K562 (cell line): ENCODE data around the gene CSNK1G1. TPM values are rescaled to one million over a fixed set of nuclear protein-coding genes. Genes with fewer than 3 reads are reported as not detected.

Experiments used
- ARID4B ChIP-seq: sonication (generic); formaldehyde crosslinking; IDR thresholded peaks from 2 replicates; pipeline ENCODE4 v1.8.0; 2022; ENCODE audit warnings: mild to moderate bottlenecking, missing genetic modification reagents
- BRD4 ChIP-seq: fragments of 200-600 bp; sonication (generic); IDR thresholded peaks from 2 replicates; pipeline ENCODE4 v1.6.1; 2017; ENCODE audit warnings: inconsistent platforms
- L3MBTL2 ChIP-seq: fragments of 450-650 bp; IDR thresholded peaks from 2 replicates; pipeline ENCODE4 v1.6.1; 2016; ENCODE audit warnings: mild to moderate bottlenecking, moderate library complexity
- MIER1 ChIP-seq: fragments of 450-650 bp; IDR thresholded peaks from 2 replicates; pipeline ENCODE4 v1.6.1; 2016; ENCODE audit warnings: antibody characterized with exemption, mild to moderate bottlenecking, low read depth
- MLX ChIP-seq, 2 experiments: fragments of 450-650 bp in 1 of 2; sonication (generic) in 1 of 2; formaldehyde crosslinking; conservative IDR thresholded peaks; 2 replicates each; pipeline versions ENCODE4 v1.4.0 to v1.8.1; 2020 to 2022; ENCODE audit warnings: mild to moderate bottlenecking in 1 of 2, missing genetic modification reagents in 1 of 2
- MYBL2 ChIP-seq, 2 experiments: fragments of 450-650 bp in 1 of 2; sonication (generic) in 1 of 2; formaldehyde crosslinking in 1 of 2; IDR thresholded peaks; 2 replicates each; pipeline versions ENCODE4 v1.6.1 to v1.8.1; 2017 to 2022; ENCODE audit warnings: borderline replicate concordance in 1 of 2, inconsistent platforms in 1 of 2, low read depth in 1 of 2, mild to moderate bottlenecking in 1 of 2, missing genetic modification reagents in 1 of 2, moderate library complexity in 1 of 2
- NR2C1 ChIP-seq, 2 experiments: fragments of 450-650 bp; IDR thresholded peaks; 2 replicates each; pipeline ENCODE4 v1.6.1; 2017; ENCODE audit warnings: mild to moderate bottlenecking in 2 of 2, antibody characterized with exemption in 1 of 2, inconsistent platforms in 1 of 2, missing compliant biosample characterization in 1 of 2, missing genetic modification characterization in 1 of 2
- PML ChIP-seq: IDR thresholded peaks from 2 replicates; pipeline ENCODE4 v1.6.1; 2012; ENCODE audit warnings: low read length, inconsistent platforms
- SMAD4 ChIP-seq: fragments of 250-450 bp; sonication (Bioruptor Pico); conservative IDR thresholded peaks from 2 replicates; pipeline ENCODE4 v1.8.0; 2021; ENCODE audit warnings: inconsistent platforms, mild to moderate bottlenecking, moderate library complexity
- TAF9B ChIP-seq: fragments of 450-650 bp; IDR thresholded peaks from 2 replicates; pipeline ENCODE4 v1.6.1; 2018; ENCODE audit warnings: mild to moderate bottlenecking; ENCODE audit not compliant: partially characterized antibody
- TARDBP ChIP-seq: fragments of 450-650 bp; IDR thresholded peaks from 2 replicates; pipeline ENCODE4 v1.6.1; 2016
- TCF7 ChIP-seq: sonication (generic); IDR thresholded peaks from 2 replicates; pipeline ENCODE4 v1.6.1; 2016; ENCODE audit warnings: antibody characterized with exemption, borderline replicate concordance
- TEAD2 ChIP-seq: fragments of 450-650 bp; IDR thresholded peaks from 2 replicates; pipeline ENCODE4 v1.6.1; 2016; ENCODE audit warnings: missing genetic modification characterization, control low read depth, missing compliant biosample characterization
- THRA ChIP-seq: fragments of 450-650 bp; IDR thresholded peaks from 2 replicates; pipeline ENCODE4 v1.6.1; 2017; ENCODE audit warnings: mild to moderate bottlenecking, moderate library complexity
- YBX1 ChIP-seq: fragments of 450-650 bp; IDR thresholded peaks from 2 replicates; pipeline ENCODE4 v1.7.1; 2016; ENCODE audit warnings: mild to moderate bottlenecking
- ZBTB8A ChIP-seq: fragments of 450-650 bp; IDR thresholded peaks from 2 replicates; pipeline ENCODE4 v1.6.1; 2018; ENCODE audit warnings: mild to moderate bottlenecking, moderate library complexity; ENCODE audit not compliant: partially characterized antibody
- ZNF212 ChIP-seq: fragments of 450-650 bp; formaldehyde crosslinking; IDR thresholded peaks from 2 replicates; pipeline ENCODE4 v1.4.0; 2020; ENCODE audit warnings: mild to moderate bottlenecking
- ZNF551 ChIP-seq: fragments of 250-450 bp; sonication (Bioruptor Pico); IDR thresholded peaks from 2 replicates; pipeline ENCODE4 v1.5.0; 2021; ENCODE audit warnings: mild to moderate bottlenecking, moderate library complexity
- polyA plus RNA-seq, 8 experiments: library from polyadenylated mRNA; depleted of rRNA in 4 of 8; stranded (reverse) in 5 of 8; unstranded in 3 of 8; fragments of >200 nt; fragmentation: Nextera tagmentation in 2 of 8; fragmentation: Illumina TruSeq in 1 of 8; extraction: Ambion mirVana in 2 of 8; extraction: Trizol in 1 of 8; gene quantifications; 2 replicates each; pipeline versions ENCODE4 v1.2.1 to v1.2.3, GENCODE V29; 2011 to 2014; ENCODE audit warnings: inconsistent platforms in 1 of 8, missing spikeins in 1 of 8
- total RNA-seq, 7 experiments: library from RNA; depleted of rRNA in 6 of 7; stranded (reverse); fragments of >200 nt in 6 of 7; fragmentation: Illumina TruSeq in 2 of 7; extraction: Trizol in 2 of 7; gene quantifications; 2 replicates each; pipeline versions ENCODE4 v1.2.1 to v1.2.3, GENCODE V29; 2011 to 2021; ENCODE audit warnings: low replicate concordance in 1 of 7
- TF ChIP-seq, protein P1 (sequence below): fragments of 450-650 bp; IDR thresholded peaks from 2 replicates; pipeline ENCODE4 v1.6.1; 2016; ENCODE audit warnings: borderline replicate concordance
- TF ChIP-seq, protein P2 (sequence below): fragments of 450-650 bp; formaldehyde crosslinking; IDR thresholded peaks from 2 replicates; pipeline ENCODE4 v1.4.0; 2022; ENCODE audit warnings: missing genetic modification characterization

CSNK1G1 gene
- total and polyA plus RNA-seq, 9 of the 15 experiments (the other 6 are each of a cell fraction or from before 2014, with no cell fraction given): 4.5 to 18.5 (median 9.5) TPM

DNA sequence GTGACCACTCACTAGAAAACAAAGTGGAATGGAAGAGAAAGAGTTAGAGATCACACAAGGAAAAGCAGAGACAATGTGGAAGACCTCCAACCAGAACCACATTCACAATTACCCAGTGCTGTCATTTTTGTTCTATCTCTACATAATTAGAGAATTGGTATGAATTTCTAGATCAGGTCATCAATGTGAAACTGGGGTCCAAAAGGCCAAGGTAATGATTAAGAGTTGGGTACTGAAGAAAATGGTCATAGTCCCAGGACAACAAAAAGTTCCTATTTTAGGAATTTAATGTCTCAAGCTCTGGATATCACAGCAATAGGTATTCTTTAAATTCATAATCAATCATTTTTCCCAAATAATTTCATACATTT is 108.5 kb downstream of the CSNK1G1 start (continued):
- TF ChIP-seq ARID4B (CRISPR knock-in tag): no peak
- TF ChIP-seq NR2C1 (IDR thresholded peaks at IDR 0.05): no peak
- TF ChIP-seq NR2C1 (tag; IDR thresholded peaks at IDR 0.05): no peak
- TF ChIP-seq YBX1: no peak
- TF ChIP-seq TCF7: no peak
- no peak for TF ChIP-seq SMAD4 (CRISPR knock-in tag)
- TF ChIP-seq ZNF551: no peak
- peak; percentile 66 for TF ChIP-seq BRD4
- TF ChIP-seq ZBTB8A: no peak
- TF ChIP-seq MIER1: no peak
- no peak for TF ChIP-seq L3MBTL2
- TF ChIP-seq, protein P1, sequence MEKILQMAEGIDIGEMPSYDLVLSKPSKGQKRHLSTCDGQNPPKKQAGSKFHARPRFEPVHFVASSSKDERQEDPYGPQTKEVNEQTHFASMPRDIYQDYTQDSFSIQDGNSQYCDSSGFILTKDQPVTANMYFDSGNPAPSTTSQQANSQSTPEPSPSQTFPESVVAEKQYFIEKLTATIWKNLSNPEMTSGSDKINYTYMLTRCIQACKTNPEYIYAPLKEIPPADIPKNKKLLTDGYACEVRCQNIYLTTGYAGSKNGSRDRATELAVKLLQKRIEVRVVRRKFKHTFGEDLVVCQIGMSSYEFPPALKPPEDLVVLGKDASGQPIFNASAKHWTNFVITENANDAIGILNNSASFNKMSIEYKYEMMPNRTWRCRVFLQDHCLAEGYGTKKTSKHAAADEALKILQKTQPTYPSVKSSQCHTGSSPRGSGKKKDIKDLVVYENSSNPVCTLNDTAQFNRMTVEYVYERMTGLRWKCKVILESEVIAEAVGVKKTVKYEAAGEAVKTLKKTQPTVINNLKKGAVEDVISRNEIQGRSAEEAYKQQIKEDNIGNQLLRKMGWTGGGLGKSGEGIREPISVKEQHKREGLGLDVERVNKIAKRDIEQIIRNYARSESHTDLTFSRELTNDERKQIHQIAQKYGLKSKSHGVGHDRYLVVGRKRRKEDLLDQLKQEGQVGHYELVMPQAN: no peak
- 0 out of 2 replicates have a peak, but pooled peaks have one; percentile 38 for TF ChIP-seq THRA
- no peak for TF ChIP-seq TARDBP
- TF ChIP-seq MYBL2 (IDR thresholded peaks at IDR 0.05; ENCODE audit: low read depth): no peak
- TF ChIP-seq MYBL2 (CRISPR knock-in tag; IDR thresholded peaks at IDR 0.05; ENCODE audit: borderline replicate concordance): no peak
- TF ChIP-seq TAF9B: peak; percentile 1
- TF ChIP-seq PML: no peak
- TF ChIP-seq, protein P2, sequence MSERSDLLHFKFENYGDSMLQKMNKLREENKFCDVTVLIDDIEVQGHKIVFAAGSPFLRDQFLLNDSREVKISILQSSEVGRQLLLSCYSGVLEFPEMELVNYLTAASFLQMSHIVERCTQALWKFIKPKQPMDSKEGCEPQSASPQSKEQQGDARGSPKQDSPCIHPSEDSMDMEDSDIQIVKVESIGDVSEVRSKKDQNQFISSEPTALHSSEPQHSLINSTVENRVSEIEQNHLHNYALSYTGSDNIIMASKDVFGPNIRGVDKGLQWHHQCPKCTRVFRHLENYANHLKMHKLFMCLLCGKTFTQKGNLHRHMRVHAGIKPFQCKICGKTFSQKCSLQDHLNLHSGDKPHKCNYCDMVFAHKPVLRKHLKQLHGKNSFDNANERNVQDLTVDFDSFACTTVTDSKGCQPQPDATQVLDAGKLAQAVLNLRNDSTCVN (CRISPR knock-in tag): no peak
- TF ChIP-seq ZNF212 (CRISPR knock-in tag): no peak
- no peak for TF ChIP-seq TEAD2 (tag)
- TF ChIP-seq MLX (CRISPR knock-in tag; conservative IDR thresholded peaks at IDR 0.05): no peak
- TF ChIP-seq, all 486 proteins: peak for 5
